Measurements from ENCODE around the gene CCDC73.

DNA sequence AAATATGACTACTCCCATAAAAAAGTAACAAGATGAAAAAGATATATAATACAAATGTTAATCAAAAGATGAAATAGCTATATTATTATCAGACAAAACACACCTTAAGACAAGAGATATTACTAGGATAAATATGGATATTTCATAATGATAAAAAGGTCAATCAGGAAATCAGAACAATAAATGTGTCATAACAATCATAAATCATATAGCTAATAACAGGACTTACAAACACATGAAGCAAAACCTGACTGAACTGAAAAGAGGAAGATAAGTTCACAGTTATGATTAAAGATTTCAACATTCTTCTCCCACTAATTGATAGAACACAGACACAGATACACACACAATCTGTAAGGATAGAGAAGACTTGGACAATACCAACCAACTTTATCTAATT is 163.6 kb downstream of the CCDC73 start:
- TF ChIP-seq EZH2 (IDR thresholded peaks at IDR 0.05; ENCODE audit: low read length), result no peak
- TF ChIP-seq, protein P1, sequence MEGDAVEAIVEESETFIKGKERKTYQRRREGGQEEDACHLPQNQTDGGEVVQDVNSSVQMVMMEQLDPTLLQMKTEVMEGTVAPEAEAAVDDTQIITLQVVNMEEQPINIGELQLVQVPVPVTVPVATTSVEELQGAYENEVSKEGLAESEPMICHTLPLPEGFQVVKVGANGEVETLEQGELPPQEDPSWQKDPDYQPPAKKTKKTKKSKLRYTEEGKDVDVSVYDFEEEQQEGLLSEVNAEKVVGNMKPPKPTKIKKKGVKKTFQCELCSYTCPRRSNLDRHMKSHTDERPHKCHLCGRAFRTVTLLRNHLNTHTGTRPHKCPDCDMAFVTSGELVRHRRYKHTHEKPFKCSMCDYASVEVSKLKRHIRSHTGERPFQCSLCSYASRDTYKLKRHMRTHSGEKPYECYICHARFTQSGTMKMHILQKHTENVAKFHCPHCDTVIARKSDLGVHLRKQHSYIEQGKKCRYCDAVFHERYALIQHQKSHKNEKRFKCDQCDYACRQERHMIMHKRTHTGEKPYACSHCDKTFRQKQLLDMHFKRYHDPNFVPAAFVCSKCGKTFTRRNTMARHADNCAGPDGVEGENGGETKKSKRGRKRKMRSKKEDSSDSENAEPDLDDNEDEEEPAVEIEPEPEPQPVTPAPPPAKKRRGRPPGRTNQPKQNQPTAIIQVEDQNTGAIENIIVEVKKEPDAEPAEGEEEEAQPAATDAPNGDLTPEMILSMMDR (optimal IDR thresholded peaks at IDR 0.05 in 1 of 3, IDR thresholded peaks at IDR 0.05 in 1 of 3, conservative IDR thresholded peaks at IDR 0.05 in 1 of 3; ENCODE audit: extremely low read depth in 1 of 3, insufficient read depth in 2 of 3, low read length in 3 of 3), result no peak
